OCI-M2 (cell line): ENCODE data around the gene FLOT1.
"Not testable (repeated sequence)": the region's sequence is repeated elsewhere in the genome, so short reads cannot be mapped to it uniquely, and the experiment has no call there.

Experiments
- DNase-seq: peaks from one replicate; lab custom pipeline; 2025; ENCODE audit not compliant: unreplicated experiment; lab: John Stamatoyannopoulos, UW

Gene FLOT1

DNA sequence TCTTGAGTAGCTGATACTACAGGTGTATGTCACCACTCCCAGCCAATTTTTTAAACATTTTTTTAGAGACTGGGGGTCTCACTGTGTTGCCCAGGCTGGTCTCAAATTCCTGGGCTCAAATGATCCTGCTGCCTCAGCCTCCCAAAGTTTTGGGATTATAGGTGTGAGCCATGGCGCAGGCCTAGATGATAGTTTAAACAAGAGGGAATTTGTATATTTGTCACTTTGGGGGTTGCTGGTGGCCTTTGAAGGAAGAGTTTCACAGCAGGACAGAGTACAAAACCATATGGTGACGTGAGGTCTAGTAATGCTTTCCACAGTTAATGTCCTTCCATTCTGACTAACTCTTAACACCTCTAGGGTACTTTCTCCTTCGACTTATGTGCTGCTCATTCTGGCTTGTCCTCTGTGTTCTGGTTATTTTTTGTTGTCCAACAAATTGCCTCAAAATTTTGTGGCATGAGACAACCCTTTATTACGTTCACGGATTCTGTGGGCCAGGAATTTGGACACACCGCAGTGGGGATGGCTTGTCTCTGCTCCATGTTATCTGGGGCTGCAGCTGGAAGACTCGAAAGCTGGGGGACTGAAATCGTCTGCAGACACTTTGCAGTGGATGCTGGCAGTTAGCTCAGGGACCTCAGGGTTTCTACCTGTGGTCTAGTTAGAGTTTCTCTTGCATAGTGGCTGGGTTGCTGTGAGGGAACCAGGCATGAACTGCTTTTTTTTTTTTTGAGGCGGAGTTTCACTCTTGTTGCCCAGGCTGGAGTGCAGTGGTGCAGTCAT lies 24.9 kb upstream of the FLOT1 start:
- DNase-seq = no peak

DNA sequence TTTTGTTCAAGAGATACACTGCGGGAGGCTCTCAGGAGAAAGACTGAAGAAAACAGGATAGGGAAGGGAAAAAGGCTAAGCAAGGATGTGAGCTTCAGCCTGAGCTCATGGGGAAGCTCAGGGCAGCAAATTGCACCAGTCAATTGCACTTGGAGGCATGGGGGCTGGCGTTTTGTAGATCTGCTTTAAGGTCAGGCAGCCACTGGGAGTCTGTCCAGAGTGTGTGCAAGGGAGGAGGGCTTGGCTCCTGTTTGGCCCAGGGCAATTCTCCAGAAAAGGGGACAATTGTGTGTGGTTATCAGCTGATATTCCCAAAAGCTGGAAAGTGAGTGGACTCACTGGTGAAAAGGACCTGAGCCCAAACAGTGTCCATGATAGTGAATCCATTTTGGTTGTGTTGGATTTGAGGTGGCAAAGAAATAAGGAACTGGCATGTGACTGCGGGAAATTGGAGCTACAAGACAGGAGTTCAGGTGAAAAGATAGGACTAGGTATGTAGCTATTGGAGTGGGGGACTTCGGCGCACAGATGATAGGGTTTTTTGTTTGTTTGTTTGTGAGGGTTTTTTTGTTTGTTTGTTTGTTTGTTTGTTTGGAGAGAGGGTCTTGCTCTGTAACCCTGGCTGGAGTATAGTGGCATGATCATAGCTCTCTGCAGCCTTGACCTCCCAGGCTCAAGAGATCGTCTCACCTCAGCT lies 24.1 kb upstream of the FLOT1 start:
- DNase-seq = no peak

DNA sequence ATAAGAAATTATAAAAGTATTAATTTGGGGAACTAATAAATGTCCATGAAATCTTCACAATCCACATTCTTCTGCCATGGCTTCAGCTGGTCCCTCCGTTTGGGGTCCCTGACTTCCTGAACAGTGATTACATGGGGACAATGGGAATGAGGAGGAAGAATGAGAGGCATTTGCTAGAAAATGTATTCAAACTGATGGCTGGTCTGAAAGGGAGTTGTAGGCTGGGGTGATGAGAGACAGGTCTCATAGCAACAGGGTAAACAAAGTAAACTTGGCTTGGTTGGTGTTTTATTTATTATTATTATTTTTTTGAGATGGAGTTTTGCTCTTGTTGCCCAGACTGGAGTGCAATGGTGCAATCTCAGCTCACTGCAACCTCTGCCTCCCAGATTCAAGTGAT lies 23.0 kb upstream of the FLOT1 start:
- DNase-seq = not testable (repeated sequence)

DNA sequence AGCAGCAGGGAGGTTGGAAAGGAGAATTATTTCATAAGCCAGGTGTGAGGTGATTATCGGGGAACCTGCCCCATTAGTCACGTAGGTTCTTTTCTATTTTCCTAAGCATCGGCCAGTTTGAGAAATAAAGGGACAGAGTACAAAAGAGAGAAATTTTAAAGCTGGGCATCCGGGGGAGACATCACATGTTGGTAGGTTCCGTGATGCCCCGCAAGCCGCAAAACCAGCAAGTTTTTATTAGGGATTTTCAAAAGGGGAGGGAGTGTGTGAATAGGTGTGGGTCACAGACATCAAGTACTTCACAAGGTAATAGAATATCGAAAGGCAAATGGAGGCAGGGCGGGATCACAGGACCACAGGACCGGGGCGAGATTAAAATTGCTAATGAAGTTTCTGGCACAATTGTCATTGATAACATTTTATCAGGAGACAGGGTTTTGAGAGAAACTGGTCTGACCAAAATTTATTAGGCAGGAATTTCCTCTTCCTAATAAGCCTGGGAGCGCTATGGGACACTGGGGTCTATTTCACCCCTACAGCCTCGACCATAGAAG lies 22.1 kb upstream of the FLOT1 start:
- not testable (repeated sequence) for DNase-seq

DNA sequence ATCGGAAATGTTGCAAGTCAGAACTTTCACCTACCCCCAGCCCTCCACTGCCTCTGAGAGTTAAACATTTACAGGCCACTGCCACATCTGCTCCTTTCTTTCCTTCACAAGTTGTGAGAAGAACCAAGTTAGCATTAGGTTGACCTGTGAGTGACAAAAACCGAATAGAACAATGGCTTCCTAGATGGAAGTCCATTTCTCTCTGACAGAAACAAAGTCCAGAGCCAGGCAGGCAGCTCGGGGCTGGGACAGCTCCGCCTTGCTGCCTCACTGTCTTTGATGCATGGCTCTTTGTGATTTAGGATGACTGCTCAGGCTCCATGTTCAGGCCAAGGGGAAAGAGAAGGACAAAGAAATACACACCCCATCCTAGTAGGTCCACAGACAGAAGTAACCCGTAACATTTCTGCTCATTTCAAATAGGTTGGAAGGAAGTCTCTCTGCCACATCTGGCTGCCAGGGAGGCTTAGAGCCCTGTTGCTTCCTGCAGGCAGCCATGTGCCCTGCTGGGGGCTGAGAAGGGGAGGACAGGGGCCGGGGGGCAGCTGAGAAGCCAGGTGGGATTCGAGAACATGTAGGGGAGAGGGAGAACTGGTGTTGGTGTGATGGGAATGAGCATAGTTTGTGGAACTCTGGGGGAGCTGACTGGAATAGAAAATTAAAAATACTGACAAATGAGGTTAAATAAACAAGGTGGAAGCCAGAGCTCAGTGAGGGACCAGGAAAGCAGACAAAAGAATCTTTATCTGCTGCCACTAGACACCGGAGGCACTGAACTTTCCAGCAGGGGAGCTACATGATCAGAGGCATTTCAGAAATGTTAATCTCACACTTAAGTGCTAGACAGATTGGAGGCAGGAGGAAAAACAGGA lies 21.4 kb upstream of the FLOT1 start:
- no peak for DNase-seq

DNA sequence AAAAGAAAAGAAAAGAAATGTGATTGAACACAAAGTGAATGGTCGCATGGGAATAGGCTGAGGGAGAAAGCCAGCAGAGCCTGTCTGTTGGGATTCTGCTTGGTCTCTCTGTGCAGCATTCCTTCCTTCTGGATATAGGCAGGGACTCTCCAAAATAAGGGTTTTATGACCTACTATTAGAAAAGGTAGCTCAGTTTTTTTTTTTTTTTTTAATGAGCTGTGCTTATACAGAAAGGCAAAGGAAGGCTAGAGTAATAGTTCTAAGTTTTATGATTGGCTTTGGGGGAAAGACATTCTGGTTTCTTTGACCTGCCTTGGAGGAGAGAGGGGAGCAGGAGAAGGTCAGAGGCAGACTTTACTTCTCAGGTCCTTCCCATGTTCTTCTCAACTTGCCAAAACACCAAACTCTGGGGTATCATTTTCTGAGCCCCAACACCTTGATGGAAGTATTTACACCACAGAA lies 20.7 kb upstream of the FLOT1 start:
- DNase-seq = no peak

DNA sequence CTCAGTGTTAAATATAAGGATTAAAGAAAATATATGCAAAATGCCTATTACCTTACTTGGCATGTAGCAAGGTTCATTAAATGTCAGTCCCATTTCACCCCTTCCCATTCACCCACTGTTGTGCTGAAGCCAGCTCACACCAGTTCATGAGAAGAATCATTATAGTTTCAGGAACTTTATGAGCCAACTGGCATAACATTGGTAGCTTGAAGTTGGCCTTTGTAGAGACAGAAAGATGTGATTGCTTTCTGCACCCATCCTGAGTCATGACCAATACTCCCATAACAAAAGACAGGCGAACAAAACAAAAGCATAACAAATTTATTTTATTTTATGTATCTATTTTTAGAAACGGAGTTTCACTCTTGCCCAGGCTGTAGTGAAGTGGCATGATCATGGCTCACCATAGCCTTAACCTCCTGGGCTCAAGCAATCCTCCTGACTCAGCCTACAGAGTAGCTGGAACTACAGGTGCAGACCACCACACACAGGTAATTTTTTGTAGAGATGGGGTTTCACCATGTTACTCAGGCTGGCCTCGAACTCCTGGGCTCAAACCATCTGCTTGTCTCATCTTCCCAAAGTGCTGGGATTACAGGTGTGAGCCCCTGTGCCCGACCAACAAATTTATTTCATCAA lies 19.4 kb upstream of the FLOT1 start:
- no peak for DNase-seq

DNA sequence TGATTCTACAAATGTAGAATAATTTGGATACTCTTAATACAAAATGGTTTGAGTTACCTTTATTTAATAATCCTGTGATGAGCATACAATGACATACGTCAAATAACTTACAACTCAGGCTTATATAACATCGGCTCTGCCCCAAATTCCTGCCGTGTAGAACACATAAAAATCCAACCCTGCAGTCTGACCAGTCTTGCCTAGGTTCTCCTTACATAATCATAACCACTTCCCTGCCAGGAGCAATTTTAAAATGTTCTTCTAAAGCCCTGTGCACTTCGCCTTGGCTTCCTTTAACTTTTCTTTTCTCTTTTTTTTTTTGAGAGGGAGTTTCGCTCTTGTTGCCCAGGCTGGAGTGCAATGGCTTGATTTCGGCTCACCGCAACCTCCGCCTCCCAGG lies 18.1 kb upstream of the FLOT1 start:
- no peak for DNase-seq

DNA sequence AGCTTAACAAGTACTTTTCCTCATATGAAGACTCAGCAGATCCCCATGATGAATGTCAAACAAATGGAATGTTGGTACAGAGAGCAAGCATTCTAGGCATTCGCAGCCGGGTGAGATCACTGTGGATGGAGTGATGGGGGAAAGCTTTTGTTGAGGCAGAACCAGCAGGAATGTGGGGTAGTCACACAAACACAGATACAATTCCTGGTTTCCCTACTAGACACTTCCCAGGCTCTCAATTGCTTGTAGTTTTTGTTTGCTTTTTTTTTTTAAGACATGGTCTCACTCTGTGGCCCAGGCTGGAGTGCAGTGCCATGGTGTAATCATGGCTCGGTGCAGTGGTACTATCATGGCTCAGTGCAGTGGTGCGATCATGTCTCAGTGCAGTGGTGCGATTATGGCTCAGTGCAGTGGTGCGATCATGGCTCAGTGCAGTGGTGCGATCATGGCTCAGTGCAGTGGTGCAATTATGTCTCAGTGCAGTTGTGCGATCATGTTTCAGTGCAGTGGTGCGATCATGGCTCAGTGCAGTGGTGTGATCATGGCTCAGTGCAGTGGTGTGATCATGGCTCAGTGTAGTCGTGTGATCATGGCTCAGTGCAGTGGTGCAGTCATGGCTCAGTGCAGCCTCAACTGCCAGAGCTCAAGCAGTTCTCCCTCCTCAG lies 17.2 kb upstream of the FLOT1 start:
- no peak for DNase-seq

DNA sequence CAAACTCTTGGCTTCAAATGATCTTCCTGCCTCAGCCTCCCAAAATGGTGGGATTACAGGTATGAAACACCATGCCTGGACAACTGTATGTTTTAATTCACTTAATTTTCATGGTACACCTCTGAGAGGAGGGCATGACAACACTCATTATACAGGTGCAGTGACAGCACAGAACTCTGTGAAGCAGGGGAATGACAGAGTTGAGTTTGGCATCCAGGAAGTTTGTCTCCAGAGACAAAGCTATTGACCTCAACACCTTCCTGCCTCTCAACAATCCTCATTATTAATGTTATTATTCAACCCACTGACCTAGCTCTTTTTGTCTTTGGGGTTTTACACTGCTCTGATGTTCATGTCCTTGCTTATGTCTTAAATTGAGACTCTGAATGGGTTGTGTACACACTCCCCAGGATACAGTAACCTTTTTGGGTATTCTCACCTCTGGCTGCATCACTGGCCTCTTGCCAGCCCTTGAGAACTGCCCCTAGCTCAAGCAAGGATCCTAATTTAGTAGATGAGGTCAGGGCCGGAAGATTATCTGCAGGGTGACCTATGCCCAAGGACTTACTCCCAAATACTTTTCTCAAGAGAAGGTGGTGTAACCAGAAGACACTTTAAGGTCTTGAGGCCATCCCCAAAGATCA lies 14.9 kb upstream of the FLOT1 start:
- DNase-seq = no peak

DNA sequence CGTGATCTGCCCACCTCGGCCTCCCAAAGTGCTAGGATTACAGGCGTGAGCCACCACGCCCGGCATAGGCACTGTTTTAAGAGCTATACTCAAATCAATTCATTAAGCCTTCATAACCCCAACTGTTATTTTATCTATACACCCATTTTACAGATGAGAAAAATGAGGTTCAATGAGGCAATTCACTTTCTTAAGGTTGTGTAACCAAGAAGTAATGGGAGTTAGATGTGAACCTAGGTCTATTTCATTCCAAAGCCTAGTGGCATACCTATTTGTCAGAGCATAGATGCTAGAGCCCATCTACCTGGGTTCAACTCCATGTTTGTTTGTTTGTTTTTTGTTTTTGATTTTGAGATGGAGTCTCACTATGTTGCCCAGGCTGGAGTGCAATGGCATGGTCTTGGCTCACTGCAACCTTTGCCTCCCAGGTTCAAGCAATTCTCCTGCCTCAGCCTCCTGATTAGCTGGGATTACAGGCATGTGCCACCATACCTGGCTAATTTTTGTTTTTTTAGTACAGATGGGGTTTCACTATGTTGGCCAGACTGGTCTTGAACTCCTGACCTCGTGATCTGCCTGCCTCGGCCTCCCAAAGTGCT lies 14.0 kb upstream of the FLOT1 start:
- DNase-seq = not testable (repeated sequence)

DNA sequence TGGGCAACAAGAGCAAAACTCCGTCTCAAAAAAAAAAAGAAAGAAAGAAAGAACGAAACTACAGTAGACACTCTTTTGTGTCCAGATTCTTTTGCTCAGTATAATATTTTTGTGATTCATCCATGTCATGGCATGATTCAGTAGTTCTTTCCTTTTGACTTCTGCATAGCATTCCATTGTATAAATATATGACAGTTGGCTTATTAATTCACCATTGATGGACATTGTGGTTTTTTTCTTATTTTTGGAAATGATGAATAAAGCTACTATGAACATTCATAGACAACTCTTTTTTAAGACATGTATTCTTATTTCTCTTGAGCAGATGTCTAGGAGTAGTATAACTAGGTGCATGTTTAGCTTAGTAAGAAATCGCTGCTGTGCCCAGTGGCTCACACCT lies 12.1 kb upstream of the FLOT1 start:
- DNase-seq = no peak

DNA sequence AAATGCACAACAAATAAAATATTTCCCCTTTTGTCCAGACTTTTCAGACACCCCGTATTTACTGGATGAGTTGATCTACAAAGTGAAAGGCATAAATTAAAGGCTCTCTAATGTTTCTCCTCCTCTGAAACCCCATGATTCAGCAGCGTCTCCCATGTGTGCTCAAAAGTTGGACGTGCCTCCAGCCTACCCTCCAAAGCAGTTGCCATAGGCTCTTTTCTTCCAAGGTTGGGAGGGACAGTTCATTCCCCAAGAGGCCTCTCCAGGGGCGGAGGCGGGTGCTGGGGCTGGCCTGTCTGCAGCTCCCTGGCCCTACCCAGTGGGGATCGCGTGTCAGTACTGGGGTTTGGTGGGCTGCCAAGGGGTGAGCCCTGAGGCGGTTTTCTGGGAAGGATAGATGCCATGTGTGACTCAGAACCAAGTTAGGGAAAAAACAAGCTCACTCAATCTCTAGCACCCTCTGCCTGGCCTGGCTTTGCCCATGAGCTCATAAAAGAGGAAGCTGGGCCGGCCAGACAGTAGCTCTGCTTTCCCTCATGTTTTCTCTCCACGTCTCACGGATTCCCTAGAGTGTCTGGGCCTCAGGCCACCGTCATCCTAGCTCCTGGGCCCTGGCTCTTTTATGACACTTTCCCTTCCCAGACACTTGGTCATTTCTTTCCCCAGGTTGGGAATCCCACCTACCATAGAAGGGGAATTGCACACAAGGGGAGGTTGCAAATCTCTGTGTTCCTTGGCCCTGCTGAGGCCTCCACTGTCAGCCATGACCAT lies 9.9 kb upstream of the FLOT1 start:
- DNase-seq = no peak

DNA sequence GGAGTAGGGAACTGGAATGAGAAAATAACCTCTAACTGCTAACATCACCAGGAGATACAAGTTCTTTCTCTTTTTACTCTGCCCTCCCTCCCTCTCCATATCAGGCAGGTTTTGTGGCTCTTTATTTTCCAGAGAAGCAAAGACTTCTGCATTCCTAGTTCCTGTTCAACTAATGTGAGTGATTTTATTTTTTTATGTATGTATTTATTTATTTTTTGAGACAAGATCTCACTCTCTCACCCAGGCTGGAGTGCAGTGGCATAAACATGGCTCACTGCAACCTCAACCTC lies 7.8 kb upstream of the FLOT1 start:
- DNase-seq = no peak

DNA sequence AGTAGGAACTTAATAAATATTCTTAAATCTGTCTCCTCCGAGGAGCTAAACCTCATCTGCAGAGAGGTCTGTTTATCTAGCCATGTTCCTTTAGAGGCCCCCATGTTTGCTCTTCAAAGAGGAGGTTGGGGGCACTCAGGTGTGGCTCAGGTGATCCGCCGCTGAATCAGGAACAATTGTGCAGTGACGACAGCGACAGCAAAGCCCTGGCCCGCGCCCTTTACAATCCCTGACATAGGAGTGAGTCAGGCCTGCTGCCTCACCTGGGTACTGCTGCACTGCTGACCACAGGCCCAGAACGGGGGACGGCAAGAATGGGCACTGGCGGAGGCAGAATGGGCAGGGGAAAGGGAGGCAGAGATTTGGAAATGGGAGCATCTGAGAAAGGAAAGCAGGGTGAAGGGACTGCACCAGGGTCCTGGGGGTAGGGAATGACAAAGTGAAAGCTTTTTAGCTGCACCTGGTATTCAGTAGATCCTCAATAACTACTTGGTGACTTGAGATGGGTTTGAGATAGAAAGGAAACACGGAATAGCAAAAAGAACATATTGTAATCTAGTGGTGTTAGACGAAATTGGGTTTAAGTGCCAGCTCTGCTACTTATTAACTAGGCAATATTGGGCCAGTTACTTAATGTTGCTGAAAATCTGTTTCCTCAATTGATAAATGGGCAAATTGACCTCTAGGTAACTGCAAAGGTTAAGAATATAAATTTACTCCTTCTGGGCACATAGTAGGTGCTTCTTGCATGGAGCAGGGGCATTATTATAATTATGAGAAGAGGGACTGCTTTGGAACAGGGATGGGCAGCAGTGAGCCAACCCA lies 7.3 kb upstream of the FLOT1 start:
- DNase-seq = no peak

DNA sequence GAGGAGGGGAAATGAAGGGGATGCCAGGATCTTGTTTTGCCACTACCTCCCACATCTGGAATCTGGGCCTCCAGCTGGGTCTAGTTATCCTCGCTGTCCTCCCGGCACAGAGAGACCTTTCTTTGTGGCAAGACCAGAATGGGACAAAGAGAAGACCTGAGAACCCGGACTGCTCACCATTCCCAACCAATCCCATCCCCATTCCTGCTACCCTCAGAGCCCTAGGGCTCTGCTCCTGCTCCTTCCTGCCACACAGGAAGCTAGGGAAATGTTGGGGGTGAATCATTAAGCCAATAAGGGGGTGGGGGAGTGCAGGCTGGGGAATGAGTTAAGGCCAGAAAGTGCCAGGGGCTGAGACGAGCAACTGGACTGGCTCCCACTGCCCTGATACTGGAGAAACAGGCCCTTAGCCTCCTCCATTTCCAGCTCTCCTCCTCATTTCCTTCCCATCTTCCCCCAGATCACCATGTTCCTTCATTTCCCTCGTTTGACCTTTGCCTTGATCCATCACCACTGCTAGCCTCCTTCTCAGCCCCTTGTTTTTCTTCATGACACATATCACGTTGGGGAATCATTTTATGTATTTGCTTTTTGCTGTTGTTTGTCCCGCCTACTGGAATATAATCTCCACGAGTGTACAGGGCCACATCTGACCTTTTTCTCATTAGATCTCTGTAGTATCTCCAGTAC lies 6.5 kb upstream of the FLOT1 start:
- DNase-seq = no peak
